Ishikawa (cell line): Measurements from ENCODE around the gene NPHP4.

ENCODE experiments used
- CREB1 ChIP-seq: IDR thresholded peaks from 2 replicates; pipeline ENCODE4 v1.6.1; 2012; ENCODE audit warnings: low read depth
- RAD21 ChIP-seq: IDR thresholded peaks from 2 replicates; pipeline ENCODE4 v1.6.1; 2012; ENCODE audit warnings: low read depth

- TF ChIP-seq CREB1, result no peak
- TF ChIP-seq RAD21, result no peak
Observed at GRCh38 chr1:5845376-5845775, 146.8 kb downstream of the NPHP4 start.
